ENCODE results near the gene ARFGAP1. TPM values are rescaled to one million over a fixed set of nuclear protein-coding genes. Genes with fewer than 3 reads are reported as not detected.
A peak's percentile ranks its signal among the peaks of the same experiment; 100 is the strongest.

ARFGAP1 gene
- polyA plus RNA-seq, 1 donor = 76.3 TPM

- H3K4me3 ChIP-seq (ENCODE audit: low read length) = no peak overlapping the region
- peaks cover 2% of the 10 kb centered on the region for H3K4me1 ChIP-seq (ENCODE audit: control insufficient read depth, insufficient read depth, low read length)
- peaks cover 78% of the 10 kb centered on the region for H3K36me3 ChIP-seq (ENCODE audit: control insufficient read depth, insufficient read depth, low read length)
- H3K27me3 ChIP-seq (ENCODE audit: control insufficient read depth, insufficient read depth, low read length) = no peaks in the 10 kb centered on the region
- no peaks in the 10 kb centered on the region for H3K9me3 ChIP-seq (ENCODE audit: control insufficient read depth, low read depth, low read length)
- no CpG with 5 or more reads among the region's 17 CpGs for WGBS (ENCODE audit: insufficient coverage, low lambda C conversion rate)
- no peak for DNase-seq
- no peak overlapping the region for H3K27ac ChIP-seq (ENCODE audit: low read length)
Measured at GRCh38 chr20:63278661-63279060, 6.0 kb downstream of the ARFGAP1 start.

GRCh38 chr20:63279931-63280330 is 7.3 kb downstream of the ARFGAP1 start:
- no peak for DNase-seq
- Histone ChIP-seq H3K36me3 (ENCODE audit: control insufficient read depth, insufficient read depth, low read length) (peaks cover 82% of the 10 kb centered on the region), H3K27ac (ENCODE audit: low read length) (no peak overlapping the region), H3K9me3 (ENCODE audit: control insufficient read depth, low read depth, low read length) (no peaks in the 10 kb centered on the region), H3K4me3 (ENCODE audit: low read length) (no peak overlapping the region), H3K4me1 (ENCODE audit: control insufficient read depth, insufficient read depth, low read length) (peaks cover 2% of the 10 kb centered on the region), H3K27me3 (ENCODE audit: control insufficient read depth, insufficient read depth, low read length) (no peaks in the 10 kb centered on the region)
- WGBS (ENCODE audit: insufficient coverage, low lambda C conversion rate) = no CpG with 5 or more reads among the region's 15 CpGs

GRCh38 chr20:63280371-63280770 is 7.8 kb downstream of the ARFGAP1 start:
- Histone ChIP-seq H3K4me1 (ENCODE audit: control insufficient read depth, insufficient read depth, low read length) (peaks cover 2% of the 10 kb centered on the region), H3K27me3 (ENCODE audit: control insufficient read depth, insufficient read depth, low read length) (no peaks in the 10 kb centered on the region), H3K9me3 (ENCODE audit: control insufficient read depth, low read depth, low read length) (no peaks in the 10 kb centered on the region), H3K27ac (ENCODE audit: low read length) (no peak overlapping the region), H3K36me3 (ENCODE audit: control insufficient read depth, insufficient read depth, low read length) (peaks cover 86% of the 10 kb centered on the region), H3K4me3 (ENCODE audit: low read length) (no peak overlapping the region)
- no peak for DNase-seq
- no CpG with 5 or more reads among the region's 6 CpGs for WGBS (ENCODE audit: insufficient coverage, low lambda C conversion rate)

GRCh38 chr20:63280929-63281545 is 8.4 kb downstream of the ARFGAP1 start:
- Histone ChIP-seq H3K9me3 (ENCODE audit: control insufficient read depth, low read depth, low read length) (no peaks in the 10 kb centered on the region), H3K4me3 (ENCODE audit: low read length) (no peak overlapping the region), H3K36me3 (ENCODE audit: control insufficient read depth, insufficient read depth, low read length) (peaks cover 86% of the 10 kb centered on the region), H3K4me1 (ENCODE audit: control insufficient read depth, insufficient read depth, low read length) (peaks cover 2% of the 10 kb centered on the region), H3K27ac (ENCODE audit: low read length) (no peak overlapping the region), H3K27me3 (ENCODE audit: control insufficient read depth, insufficient read depth, low read length) (no peaks in the 10 kb centered on the region)
- DNase-seq = no peak
- no CpG with 5 or more reads among the region's 19 CpGs for WGBS (ENCODE audit: insufficient coverage, low lambda C conversion rate)

- H3K27ac ChIP-seq (ENCODE audit: low read length) = no peak overlapping the region
- DNase-seq = no peak
- H3K36me3 ChIP-seq (ENCODE audit: control insufficient read depth, insufficient read depth, low read length) = peaks cover 83% of the 10 kb centered on the region
- H3K4me3 ChIP-seq (ENCODE audit: low read length) = no peak overlapping the region
- peaks cover 2% of the 10 kb centered on the region for H3K4me1 ChIP-seq (ENCODE audit: control insufficient read depth, insufficient read depth, low read length)
- no CpG with 5 or more reads among the region's 38 CpGs for WGBS (ENCODE audit: insufficient coverage, low lambda C conversion rate)
- H3K9me3 ChIP-seq (ENCODE audit: control insufficient read depth, low read depth, low read length) = no peaks in the 10 kb centered on the region
- H3K27me3 ChIP-seq (ENCODE audit: control insufficient read depth, insufficient read depth, low read length) = no peaks in the 10 kb centered on the region
Measured at GRCh38 chr20:63281742-63282665, 9.4 kb downstream of the ARFGAP1 start.

- Histone ChIP-seq H3K27me3 (ENCODE audit: control insufficient read depth, insufficient read depth, low read length) (no peaks in the 10 kb centered on the region), H3K9me3 (ENCODE audit: control insufficient read depth, low read depth, low read length) (no peaks in the 10 kb centered on the region), H3K4me3 (ENCODE audit: low read length) (no peak overlapping the region), H3K4me1 (ENCODE audit: control insufficient read depth, insufficient read depth, low read length) (peaks cover 2% of the 10 kb centered on the region), H3K36me3 (ENCODE audit: control insufficient read depth, insufficient read depth, low read length) (peaks cover 83% of the 10 kb centered on the region), H3K27ac (ENCODE audit: low read length) (no peak overlapping the region)
- DNase-seq = no peak
- WGBS (ENCODE audit: insufficient coverage, low lambda C conversion rate) = no CpG with 5 or more reads among the region's 17 CpGs
Measured at GRCh38 chr20:63282946-63283345, 10.3 kb downstream of the ARFGAP1 start.

- no peak for DNase-seq
- WGBS (ENCODE audit: insufficient coverage, low lambda C conversion rate) = no CpG with 5 or more reads among the region's 33 CpGs
Measured at GRCh38 chr20:63283397-63284082, 10.9 kb downstream of the ARFGAP1 start.

GRCh38 chr20:63284083-63284440 is 11.4 kb downstream of the ARFGAP1 start:
- peak in 1 of 2 donors; percentile 70 for DNase-seq
- H3K27me3 ChIP-seq (ENCODE audit: control insufficient read depth, insufficient read depth, low read length) = no peaks in the 10 kb centered on the region
- no peak overlapping the region for H3K4me3 ChIP-seq (ENCODE audit: low read length)
- H3K27ac ChIP-seq (ENCODE audit: low read length) = no peak overlapping the region
- no CpG with 5 or more reads among the region's 14 CpGs for WGBS (ENCODE audit: insufficient coverage, low lambda C conversion rate)
- H3K36me3 ChIP-seq (ENCODE audit: control insufficient read depth, insufficient read depth, low read length) = peaks cover 80% of the 10 kb centered on the region
- peaks cover 2% of the 10 kb centered on the region for H3K4me1 ChIP-seq (ENCODE audit: control insufficient read depth, insufficient read depth, low read length)
- no peaks in the 10 kb centered on the region for H3K9me3 ChIP-seq (ENCODE audit: control insufficient read depth, low read depth, low read length)

More at GRCh38 chr20:63283397-63284082, 10.9 kb downstream of the ARFGAP1 start:
- Histone ChIP-seq H3K4me1 (ENCODE audit: control insufficient read depth, insufficient read depth, low read length) (peaks cover 2% of the 10 kb centered on the region), H3K9me3 (ENCODE audit: control insufficient read depth, low read depth, low read length) (no peaks in the 10 kb centered on the region), H3K36me3 (ENCODE audit: control insufficient read depth, insufficient read depth, low read length) (peaks cover 80% of the 10 kb centered on the region), H3K27me3 (ENCODE audit: control insufficient read depth, insufficient read depth, low read length) (no peaks in the 10 kb centered on the region), H3K4me3 (ENCODE audit: low read length) (no peak overlapping the region), H3K27ac (ENCODE audit: low read length) (no peak overlapping the region)

- Histone ChIP-seq H3K36me3 (ENCODE audit: control insufficient read depth, insufficient read depth, low read length) (peaks cover 78% of the 10 kb centered on the region), H3K4me3 (ENCODE audit: low read length) (no peak overlapping the region)
Measured at GRCh38 chr20:63284544-63284949, 11.9 kb downstream of the ARFGAP1 start.

GRCh38 chr20:63284981-63285524 is 12.4 kb downstream of the ARFGAP1 start:
- Histone ChIP-seq H3K4me3 (ENCODE audit: low read length) (no peak overlapping the region), H3K36me3 (ENCODE audit: control insufficient read depth, insufficient read depth, low read length) (peaks cover 73% of the 10 kb centered on the region)
- no CpG with 5 or more reads among the region's 13 CpGs for WGBS (ENCODE audit: insufficient coverage, low lambda C conversion rate)

More at GRCh38 chr20:63284544-63284949, 11.9 kb downstream of the ARFGAP1 start:
- no peak for DNase-seq
- Histone ChIP-seq H3K9me3 (ENCODE audit: control insufficient read depth, low read depth, low read length) (no peaks in the 10 kb centered on the region), H3K27ac (ENCODE audit: low read length) (no peak overlapping the region), H3K27me3 (ENCODE audit: control insufficient read depth, insufficient read depth, low read length) (no peaks in the 10 kb centered on the region), H3K4me1 (ENCODE audit: control insufficient read depth, insufficient read depth, low read length) (peaks cover 2% of the 10 kb centered on the region)
- WGBS (ENCODE audit: insufficient coverage, low lambda C conversion rate) = no CpG with 5 or more reads among the region's 25 CpGs

More at GRCh38 chr20:63284981-63285524, 12.4 kb downstream of the ARFGAP1 start:
- Histone ChIP-seq H3K4me1 (ENCODE audit: control insufficient read depth, insufficient read depth, low read length) (peaks cover 2% of the 10 kb centered on the region), H3K27ac (ENCODE audit: low read length) (no peak overlapping the region), H3K27me3 (ENCODE audit: control insufficient read depth, insufficient read depth, low read length) (no peaks in the 10 kb centered on the region), H3K9me3 (ENCODE audit: control insufficient read depth, low read depth, low read length) (no peaks in the 10 kb centered on the region)
- DNase-seq = no peak
